ENCODE data around the gene GOLGA6C.
"Not testable (repeated sequence)": the region's sequence is repeated elsewhere in the genome, so short reads cannot be mapped to it uniquely, and the experiment has no call there.

Gene GOLGA6C

DNA sequence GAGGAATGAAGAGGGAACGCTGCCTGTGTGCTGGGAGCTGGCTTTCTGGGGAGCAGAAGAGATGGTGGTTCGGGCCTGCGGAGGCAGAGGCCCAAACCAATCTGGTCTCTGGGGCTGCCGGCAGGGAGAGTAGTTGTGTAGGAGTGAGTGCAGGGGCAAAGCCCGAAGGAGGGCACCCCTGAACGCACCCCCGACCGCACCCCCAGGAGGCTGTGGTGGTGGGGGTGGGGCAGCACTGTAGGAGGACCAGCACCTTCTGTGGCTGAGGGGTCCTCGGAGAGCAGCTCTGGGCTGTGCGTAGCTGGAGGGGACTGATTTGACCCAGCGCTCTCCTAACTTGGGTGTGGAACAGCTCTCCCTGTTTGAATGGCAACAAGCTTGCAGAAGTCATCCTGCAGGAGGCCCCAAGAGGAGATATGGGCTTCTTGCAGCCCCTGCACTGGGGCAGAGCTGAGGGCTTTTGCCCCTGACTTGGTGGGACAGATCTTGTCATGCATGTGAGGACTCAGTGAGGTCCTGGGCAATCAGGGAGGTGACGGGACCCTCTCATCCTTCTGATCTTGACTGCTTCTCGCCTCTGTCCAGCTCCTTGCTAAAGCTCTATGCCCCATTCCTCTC is 30.4 kb upstream of the GOLGA6C start:
- no peak for DNase-seq (ENCODE audit: low read depth in 2 of 2)

DNA sequence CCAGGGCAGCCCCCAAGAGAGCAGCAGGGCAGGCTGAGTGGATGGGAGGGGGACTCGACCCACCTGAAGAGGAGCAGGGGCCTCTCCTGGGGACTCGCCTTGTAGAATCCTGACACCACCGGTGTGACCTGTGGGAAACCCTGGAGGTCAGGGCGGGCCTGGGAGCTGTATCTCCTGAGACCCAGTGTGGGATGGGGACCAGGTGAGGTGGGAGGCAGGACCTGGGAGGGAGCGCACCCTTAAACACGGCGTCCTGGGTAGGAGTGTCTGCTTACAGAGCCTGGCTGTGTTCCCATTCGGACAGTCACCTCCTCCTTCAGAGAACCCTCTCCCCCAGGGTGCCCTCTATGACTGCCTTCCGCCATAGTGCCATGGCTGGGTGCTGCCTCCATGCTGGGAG is 29.3 kb upstream of the GOLGA6C start:
- DNase-seq (ENCODE audit: low read depth in 2 of 2) = no peak

DNA sequence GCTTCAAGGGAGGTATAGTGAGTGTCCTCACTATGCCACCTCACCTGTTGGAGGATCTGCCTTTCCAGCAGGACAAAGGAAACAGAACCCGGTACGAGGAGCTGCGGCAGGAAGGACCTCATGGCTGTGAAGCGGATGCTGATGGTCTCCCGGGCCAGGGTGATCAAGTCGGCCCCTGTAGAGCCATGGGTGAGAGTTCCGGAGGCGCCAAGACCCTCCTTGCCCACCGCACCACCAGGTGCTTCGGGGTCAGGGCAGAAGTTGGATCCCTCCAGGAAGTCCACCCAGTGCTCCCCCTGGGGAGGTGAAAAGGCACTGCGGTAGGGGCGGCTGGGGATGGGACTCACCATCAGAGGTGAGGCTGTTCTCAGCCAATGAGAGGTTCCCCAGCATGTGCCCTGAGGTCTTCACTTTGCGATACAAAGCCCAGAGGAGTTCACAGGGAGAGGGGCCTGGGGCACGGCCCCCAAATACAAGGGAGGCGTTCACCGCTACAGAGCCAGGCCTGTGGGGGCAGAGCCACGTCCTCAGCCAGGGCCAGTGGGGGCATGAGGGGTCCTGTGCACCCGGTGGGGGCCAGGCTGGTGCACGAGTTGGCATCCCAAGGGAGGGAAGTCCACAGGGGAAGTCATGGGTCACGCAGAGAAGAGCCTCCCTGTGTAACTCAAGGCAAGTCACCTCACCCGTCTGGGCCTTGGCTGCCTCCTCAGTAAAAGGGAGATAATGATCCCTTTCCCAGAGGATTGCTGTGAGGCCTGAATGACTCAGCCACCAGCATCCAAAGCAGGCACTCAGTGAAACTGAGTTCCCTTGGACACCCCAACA is 28.7 kb upstream of the GOLGA6C start:
- DNase-seq (ENCODE audit: low read depth in 2 of 2) = no peak

DNA sequence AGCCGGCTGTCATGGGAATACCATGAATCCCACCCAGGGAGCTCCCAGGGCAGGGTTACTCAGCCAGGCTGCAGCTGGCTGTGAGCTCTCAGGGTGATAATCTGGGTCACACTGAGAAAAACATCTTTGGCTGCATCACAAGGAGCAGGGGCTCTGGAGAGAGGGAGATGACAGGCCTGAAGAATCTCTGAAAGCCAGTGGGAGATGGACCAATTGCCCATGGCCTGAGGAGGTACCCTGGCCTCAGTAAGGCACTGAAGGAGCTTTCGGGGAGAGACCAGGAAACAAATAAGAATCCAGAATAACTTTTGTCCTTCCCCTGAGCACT is 28.2 kb upstream of the GOLGA6C start:
- no peak for DNase-seq (ENCODE audit: low read depth in 2 of 2)

DNA sequence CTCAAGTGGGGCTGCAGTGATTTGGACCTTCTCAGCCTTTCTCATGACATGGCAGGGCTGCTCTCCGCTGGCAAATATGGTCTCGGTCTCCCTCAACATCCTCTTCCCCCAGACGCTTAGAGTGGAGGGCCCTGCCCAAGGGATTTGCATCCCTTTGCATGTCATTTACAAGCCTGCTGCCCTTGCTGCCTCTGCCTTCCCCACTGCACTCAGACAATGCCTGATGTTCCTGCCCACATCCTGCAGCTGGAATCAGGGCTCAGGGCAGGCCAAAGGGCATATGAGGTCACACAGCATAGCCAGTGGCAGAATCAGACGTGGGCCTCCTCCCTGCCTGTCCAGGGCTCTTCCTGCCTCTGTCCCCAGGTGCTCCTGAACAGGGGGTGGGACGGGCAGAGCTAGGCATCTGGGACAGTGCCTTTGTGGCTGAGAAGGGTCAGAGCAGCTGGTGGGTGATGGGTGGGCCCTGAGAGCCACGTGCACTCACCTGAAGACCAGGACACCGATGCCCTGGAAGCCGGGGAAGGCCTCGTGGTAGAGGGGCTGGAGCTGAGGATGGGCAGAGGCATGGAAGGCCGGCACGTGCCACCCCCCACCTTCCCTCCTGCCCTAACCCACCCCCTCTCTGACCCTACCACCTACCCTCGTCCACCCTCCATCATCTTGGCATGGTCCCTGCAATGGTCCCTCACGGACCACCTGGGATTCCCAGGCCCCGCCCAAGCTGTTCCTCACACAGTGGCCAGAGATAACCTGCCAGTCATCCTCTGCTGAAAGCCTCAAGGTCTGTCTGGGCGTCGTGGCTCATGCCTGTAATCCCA is 27.4 kb upstream of the GOLGA6C start:
- no peak for DNase-seq (ENCODE audit: low read depth in 2 of 2)

DNA sequence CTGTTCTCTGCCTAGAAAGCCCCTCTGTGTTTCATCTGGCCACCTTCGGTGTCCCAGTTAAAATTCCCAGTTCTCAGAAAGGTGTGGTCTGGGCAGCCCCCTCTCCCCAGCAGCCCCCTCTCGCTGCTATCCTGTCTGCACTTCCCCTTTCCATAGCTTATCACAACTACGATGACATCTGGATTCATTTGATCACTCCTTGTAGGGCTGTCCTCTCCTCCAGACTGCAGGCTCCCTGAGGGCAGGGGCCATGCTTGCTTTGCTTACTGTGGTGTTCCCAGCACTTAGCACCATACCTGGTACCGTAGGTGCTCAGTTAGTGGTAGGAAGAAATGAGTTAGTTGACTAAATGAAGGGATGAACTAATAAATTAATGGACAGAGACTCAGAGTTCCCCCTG is 26.3 kb upstream of the GOLGA6C start:
- DNase-seq (ENCODE audit: low read depth in 2 of 2) = no peak

DNA sequence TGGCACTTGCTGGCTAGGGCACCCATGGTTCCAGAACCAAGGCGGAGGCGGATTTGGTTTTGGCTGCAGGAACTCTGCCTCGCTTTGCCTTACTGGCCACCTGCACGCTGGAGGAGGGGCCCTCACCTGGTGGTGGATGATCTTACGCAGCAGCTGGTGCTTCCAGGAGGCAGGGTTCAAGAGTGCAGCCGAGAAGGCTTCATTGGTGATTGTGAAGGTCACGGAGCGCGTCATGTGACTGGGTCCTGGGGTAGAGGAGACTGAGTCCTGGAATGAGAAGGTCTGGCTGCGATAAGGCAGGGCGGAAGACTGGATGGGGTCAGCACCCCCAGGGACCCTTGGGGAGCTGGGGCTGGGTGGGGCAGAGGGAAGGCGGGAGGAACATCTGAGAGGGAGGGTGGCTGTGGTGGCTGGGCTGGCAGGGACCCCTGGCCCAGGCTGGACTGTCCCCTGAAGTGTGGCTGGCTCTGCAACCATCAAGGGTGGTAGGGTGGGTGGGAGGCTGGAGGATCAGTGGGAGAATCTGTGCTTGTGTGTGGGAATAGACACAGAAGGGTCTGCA is 25.8 kb upstream of the GOLGA6C start:
- no peak for DNase-seq (ENCODE audit: low read depth in 2 of 2)

DNA sequence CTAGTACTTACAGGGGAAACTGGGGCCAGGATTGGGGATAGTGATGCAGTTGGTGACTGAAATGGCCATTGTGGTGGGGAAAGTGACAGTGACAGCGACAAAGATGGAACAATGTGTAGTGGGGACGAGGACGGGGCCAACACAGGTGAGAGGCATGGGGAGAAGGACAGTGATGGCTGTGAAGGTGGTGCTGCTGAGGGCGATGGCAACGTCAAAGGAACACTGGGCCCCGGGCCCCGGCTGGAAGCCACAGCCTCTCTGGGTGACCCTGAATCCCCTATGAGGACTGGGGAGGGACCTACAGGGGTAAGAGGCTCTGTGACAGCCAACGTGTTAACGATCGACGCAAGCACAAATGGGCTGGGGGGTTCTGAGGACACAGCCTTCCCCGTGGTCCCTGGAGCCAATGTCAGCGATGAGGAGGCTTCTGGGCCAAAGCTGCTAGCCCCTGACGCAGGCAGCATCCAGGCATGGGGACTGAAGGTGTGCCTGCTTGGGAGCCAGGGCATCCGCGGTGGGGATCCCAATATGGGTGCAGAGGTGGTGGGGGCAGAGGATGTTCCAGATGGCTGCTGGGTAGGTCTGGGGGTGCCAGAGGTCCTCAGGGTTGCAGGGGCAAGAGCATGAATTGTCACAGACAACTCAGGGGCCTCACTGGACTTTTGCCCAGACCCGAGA is 25.2 kb upstream of the GOLGA6C start:
- DNase-seq (ENCODE audit: low read depth in 2 of 2) = no peak

DNA sequence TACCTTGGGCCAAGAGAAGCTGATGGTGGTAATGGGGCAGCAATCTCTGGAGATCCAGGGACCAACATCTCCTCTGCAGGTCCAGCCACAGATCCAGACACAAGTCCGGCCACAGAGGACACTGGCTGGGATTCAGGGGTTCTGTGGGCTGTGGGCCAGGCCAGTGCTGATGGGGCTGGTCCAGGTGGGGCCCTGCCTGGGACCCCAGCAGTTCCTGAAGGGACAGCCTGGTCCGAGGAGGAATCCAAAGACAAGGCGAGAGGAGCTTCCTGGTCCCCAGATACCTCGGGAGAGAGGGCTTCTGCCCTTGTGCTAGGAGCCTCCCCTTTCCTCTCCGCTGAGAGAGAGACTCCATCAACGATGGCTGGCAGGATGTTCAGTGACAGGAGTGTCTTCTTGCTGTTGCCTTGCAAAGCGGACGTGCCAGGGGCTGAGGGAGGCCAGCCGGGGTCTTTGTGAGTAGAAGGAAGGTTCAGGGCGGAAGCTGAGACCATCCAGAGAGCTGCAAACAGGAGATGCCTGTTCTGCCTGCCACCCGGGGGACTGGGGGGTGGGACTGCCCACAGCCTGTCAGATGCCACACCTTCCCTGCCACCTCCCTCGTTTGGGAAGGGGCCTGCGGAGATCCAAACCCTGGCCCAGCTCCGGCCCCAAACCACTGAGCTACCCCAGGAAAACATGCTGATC is 24.5 kb upstream of the GOLGA6C start:
- no peak for DNase-seq (ENCODE audit: low read depth in 2 of 2)

DNA sequence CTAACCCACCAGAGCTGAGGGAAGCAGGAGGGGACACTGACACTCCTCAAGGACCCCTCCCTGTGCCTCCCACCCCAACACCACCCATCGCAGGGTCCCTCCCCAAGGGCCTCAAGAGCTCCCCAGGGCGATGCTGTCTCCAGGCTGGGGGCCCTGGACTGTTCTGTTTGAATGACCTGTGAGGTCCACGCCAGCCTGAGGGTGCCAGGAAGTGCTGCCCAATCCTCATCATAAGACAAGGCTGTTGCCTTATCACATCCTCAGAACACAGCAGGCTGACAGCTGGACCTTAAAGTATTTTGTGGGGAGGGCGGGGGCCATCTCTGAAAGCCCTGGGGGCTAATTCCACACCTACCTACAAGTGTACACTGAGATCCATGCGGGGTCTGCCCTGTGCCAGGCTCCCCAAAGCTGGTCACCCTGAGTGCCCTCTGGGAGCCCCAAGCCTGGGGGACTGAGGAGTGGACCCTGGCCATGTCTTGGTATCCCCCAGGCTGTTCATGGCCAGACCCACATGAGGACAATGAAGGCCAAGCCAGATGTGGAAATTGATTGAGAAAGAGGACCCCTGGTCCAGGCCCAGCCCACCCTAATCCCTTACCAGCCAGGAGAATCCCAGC is 23.8 kb upstream of the GOLGA6C start:
- DNase-seq (ENCODE audit: low read depth in 2 of 2) = no peak

DNA sequence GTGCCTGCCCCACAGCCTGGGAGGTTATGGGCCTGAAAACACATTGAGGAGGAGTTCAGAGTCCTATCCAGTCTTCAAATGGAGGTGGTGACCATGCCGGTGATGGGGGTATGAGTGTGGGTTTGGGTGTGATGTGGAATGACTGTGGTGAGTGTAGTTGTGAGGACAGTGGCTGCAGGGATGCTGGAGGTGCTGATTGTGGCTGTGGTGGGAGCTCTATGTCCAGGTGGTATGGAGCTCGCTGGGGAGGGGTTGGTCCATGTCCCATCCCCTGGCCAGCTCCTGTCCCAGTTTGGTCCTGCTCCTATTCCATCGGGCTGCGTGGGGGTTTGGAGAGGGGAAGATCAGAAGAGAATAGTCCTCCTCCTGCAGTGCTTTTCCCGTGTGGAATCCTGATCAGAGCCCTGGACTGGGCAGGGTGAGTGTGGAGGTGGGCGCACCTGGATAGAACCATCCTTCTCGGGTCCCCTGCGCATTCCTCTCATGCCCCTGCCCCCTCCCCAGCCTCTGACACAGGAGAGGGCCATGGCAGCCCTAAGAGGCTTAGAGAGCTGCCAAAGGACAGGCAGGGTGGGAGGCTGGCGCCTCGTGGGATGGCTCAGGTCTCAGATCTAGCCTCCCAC is 23.0 kb upstream of the GOLGA6C start:
- DNase-seq (ENCODE audit: low read depth in 2 of 2) = no peak

DNA sequence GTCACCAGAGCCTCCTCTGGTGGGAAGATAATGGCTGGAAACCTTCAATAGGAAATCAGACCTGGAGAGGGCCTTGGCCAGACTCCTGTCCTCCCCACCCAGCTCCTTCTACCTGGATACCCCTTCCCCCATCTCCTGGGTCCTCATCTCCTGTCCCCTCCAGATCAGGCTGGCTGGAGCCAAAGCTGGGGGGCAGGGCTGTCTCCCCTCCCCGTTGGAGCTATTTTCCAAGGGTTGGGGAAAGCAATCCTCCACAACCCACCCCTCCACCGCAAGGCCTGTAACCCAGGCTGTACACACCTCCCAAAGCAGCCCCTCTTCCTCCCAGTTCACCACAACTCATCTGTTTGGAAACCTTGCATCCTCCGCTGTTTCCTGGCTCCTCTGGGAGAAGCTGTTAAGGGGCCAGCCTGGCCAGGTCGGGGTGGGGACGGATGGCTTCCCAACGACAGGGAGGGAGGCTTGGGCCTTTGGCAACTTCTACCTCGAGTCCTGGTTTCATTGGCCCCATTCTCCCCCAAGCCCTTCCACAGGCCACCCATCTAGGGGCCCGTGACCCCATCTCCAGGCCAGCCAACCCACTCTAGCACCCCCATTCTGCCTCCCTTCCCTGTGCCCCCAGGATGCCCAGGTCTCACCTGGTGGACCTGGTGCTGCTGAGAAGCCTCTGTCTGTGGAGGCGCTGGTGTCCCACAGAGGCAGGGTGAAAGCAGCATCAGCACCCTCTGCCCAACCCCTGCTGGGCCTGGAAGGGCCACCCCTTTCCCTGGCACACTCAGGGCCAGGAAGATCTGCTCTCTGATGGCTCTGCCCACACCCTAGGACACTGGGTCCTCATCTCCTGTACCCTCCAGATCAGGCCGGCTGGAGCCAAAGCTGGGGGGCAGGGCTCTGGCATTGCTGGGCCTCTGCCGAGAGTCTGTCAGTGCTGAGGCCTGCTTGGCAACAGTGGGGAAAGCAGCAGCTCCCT is 22.1 kb upstream of the GOLGA6C start:
- no peak for DNase-seq (ENCODE audit: low read depth in 2 of 2)

DNA sequence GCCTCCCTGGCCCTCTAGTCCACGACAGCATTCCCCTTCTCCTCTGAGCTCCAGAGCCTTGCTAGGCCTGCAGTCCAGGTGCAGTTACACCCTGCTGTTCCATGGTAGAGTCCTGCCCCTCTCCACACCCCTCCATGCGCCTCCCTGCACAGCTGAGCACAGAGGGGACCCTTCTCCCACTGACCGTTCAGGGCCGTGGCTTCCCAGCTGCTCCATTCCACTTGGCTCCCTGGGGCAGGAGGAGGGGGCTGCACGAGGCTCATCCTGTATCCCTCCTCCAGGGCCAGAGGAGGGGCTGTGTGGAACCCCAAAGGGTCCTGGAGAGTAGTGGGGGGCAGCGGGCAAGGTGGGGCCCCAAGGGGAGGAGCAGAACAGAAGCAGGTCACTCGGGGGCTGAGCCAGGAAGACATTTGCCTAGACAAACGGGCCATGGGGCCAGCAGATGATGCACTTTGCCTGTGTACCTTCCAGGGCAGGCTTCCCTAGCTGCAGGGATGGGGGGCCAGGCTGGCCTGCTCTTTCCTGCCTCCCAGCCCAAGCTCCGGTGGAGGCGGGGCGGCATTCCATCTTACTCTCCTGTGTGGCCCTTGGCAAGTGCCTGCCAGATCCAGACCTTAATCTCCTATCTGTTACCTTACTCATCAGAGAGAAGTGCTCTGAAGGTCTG is 20.7 kb upstream of the GOLGA6C start:
- no peak for DNase-seq (ENCODE audit: low read depth in 2 of 2)

DNA sequence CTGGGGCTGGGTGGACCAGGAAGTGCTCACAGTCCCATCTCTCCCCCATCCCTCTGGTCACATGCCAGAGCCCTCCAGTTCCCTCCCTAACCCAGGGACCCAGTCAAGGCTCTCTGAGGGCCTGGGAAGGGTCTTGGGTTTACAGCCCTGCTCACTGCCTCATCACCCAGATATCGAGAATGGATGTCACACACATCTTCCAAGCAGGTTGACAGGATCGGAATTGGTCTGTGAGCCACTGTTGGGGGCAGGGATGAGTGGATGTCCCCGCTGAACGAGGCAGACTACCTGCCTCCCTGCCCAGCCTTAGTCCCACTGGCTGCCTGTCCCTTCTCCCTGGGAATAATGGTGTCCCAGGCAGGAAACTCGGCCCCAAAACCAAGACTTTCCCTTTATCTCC is 20.0 kb upstream of the GOLGA6C start:
- DNase-seq (ENCODE audit: low read depth in 2 of 2) = no peak

DNA sequence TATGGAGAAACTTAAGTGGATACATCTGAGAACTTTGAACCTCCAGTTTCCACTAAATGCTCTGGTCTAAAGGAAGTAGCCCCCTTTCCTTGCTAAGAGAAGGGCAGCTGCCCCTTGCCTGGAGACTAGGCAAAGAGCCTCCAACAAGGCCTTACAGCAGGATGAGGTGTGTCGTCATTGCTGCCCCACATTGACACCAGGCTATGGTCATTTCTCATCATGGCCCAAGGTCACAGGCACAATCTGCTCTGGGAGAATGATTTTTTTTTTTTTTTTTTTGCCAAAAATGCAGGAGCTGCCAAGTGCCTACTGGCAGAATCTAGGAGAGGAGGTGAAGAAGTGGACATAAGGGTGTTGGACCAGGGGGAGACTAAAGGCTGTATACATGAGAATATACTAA is 12.4 kb upstream of the GOLGA6C start:
- DNase-seq (ENCODE audit: low read depth in 2 of 2) = not testable (repeated sequence)

DNA sequence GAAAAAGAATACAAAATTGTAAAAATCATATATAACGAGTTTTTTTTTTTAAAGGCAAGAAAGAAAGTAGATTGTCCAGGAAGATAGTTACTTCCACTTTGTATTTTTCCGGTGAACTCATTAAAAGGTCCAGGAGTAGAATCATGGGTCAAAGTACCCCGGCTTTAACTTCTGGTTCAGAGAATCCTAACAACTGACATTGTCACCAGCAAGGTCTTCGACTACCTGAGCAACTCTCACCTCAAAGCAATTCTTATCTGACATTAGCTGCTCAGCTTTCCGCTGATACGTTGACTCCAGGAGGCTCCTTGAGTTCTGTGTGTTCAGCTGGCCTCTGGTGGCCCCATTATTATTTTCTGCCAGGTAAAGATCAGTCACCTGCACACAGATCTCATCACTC is 9.1 kb upstream of the GOLGA6C start:
- not testable (repeated sequence) for DNase-seq (ENCODE audit: low read depth in 2 of 2)

DNA sequence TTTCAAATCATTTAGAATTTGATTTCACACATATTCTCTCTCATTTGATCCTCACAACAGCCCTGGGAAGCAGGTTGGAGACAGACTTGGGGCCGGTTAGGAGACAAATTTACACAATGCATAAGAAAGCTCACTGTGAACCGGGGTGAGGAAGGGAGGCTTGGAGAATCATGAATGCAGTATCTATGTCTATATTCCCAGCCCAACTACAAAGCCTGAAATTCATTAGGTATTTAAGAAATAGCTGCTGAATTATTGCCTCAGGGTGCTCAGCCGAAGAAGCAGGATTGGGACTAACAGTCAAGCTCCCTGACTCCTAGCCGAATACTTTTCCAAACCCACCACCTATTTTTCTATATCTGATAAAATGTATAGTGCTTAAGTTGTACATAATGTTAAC is 8.4 kb upstream of the GOLGA6C start:
- DNase-seq (ENCODE audit: low read depth in 2 of 2) = no peak

DNA sequence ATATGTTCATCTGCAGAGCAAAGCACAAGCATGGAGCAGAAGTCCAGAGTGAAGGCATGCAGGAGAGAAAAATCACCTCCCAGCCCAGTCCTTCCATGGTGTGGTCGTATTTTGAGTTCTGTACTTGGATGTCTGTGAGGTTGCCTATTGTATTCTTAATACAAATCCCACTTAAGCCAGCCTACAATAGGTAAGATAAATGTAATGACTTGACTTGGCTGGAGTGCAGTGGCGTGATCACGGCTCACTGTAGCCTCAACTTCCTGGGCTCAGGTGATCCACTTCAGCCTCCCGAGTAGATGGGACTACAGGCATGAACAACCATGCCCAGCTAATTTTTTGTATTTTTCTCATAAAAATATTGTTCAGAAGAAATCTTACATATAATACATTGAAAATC is 6.8 kb upstream of the GOLGA6C start:
- not testable (repeated sequence) for DNase-seq (ENCODE audit: low read depth in 2 of 2)

DNA sequence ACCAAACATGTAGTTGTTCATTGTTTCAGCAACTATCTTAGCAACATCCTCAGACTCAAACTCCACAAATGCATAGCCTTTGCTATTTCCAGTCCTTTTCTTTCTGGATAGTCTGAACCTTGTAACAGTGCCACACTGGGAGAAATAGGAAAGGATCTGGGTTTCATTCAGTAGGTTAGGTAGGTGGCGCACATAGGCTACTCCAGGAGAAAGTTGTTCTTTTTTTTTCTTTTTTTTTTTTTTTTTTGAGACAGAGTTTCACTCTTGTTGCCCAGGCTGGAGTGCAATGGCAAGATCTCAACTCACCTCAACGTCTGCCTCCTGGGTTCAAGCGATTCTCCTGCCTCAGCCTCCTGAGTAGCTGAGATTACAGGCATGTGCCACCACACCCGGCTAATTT is 5.8 kb upstream of the GOLGA6C start:
- DNase-seq (ENCODE audit: low read depth in 2 of 2) = not testable (repeated sequence)
